Ramos (cell line): ENCODE results near the gene LRP5.
"Not testable (repeated sequence)": the region's sequence is repeated elsewhere in the genome, so short reads cannot be mapped to it uniquely, and the experiment has no call there.

Experiments used
- in situ Hi-C: fragments of 300-500 bp; cut with MboI; formaldehyde crosslinking; loops from one replicate; pipeline ENCODE4 v1.14.3; 2022; ENCODE audit warnings: low sequenced_read_pairs; ENCODE audit not compliant: unreplicated experiment

The LRP5 gene

GRCh38 chr11:68432874-68433273, 120.5 kb downstream of the LRP5 start:
- in situ Hi-C loops, result no loop called here

- in situ Hi-C loops, result no loop called here
Measured at GRCh38 chr11:68433541-68433940, 121.2 kb downstream of the LRP5 start.

- in situ Hi-C loops, result not testable (repeated sequence)
Measured at GRCh38 chr11:68434159-68434558, 121.8 kb downstream of the LRP5 start.

GRCh38 chr11:68436162-68436888, 123.9 kb downstream of the LRP5 start:
- in situ Hi-C loops, result no loop called here

GRCh38 chr11:68436985-68437926, 124.9 kb downstream of the LRP5 start:
- in situ Hi-C loops, result no loop called here

- in situ Hi-C loops, result no loop called here
Measured at GRCh38 chr11:68437927-68438657, 125.7 kb downstream of the LRP5 start.

- in situ Hi-C loops, result no loop called here
Measured at GRCh38 chr11:68438658-68439259, 126.4 kb downstream of the LRP5 start.

GRCh38 chr11:68439355-68440065, 127.1 kb downstream of the LRP5 start:
- in situ Hi-C loops, result loop anchor here (10.0 kb wide), 1 partner anchor 185 kb away; no protein-coding TSS in a partner anchor

GRCh38 chr11:68440224-68440623, 127.8 kb downstream of the LRP5 start:
- in situ Hi-C loops, result loop anchor here (10.0 kb wide), 1 partner anchor 185 kb away; no protein-coding TSS in a partner anchor

- in situ Hi-C loops, result loop anchor here (10.0 kb wide), 1 partner anchor 187 kb away; no protein-coding TSS in a partner anchor
Measured at GRCh38 chr11:68441466-68442230, 129.3 kb downstream of the LRP5 start.

- in situ Hi-C loops, result loop anchor here (10.0 kb wide), 1 partner anchor 188 kb away; no protein-coding TSS in a partner anchor
Measured at GRCh38 chr11:68442433-68442832, 130.0 kb downstream of the LRP5 start.

GRCh38 chr11:68444566-68444965, 132.2 kb downstream of the LRP5 start:
- in situ Hi-C loops, result loop anchor here (10.0 kb wide), 1 partner anchor 190 kb away; no protein-coding TSS in a partner anchor

GRCh38 chr11:68445531-68446035, 133.2 kb downstream of the LRP5 start:
- in situ Hi-C loops, result loop anchor here (10.0 kb wide), 1 partner anchor 191 kb away; no protein-coding TSS in a partner anchor

- in situ Hi-C loops, result loop anchor here (10.0 kb wide), 1 partner anchor 191 kb away; no protein-coding TSS in a partner anchor
Measured at GRCh38 chr11:68446046-68446725, 133.8 kb downstream of the LRP5 start.

- in situ Hi-C loops, result loop anchor here (10.0 kb wide), 1 partner anchor 192 kb away; no protein-coding TSS in a partner anchor
Measured at GRCh38 chr11:68447015-68447801, 134.8 kb downstream of the LRP5 start.

GRCh38 chr11:68447914-68448313, 135.5 kb downstream of the LRP5 start:
- in situ Hi-C loops, result loop anchor here (10.0 kb wide), 1 partner anchor 193 kb away; no protein-coding TSS in a partner anchor

GRCh38 chr11:68448604-68449011, 136.2 kb downstream of the LRP5 start:
- in situ Hi-C loops, result loop anchor here (10.0 kb wide), 1 partner anchor 194 kb away; no protein-coding TSS in a partner anchor
